AG09309 (cell line): Measurements from ENCODE around the gene RHOV.

ENCODE experiments used
- DNase-seq: peaks from one replicate; pipeline ENCODE4 v3.0.0-alpha.2; 2010; ENCODE audit warnings: low read depth
- H3K4me3 ChIP-seq: 2 replicates; pipeline ENCODE4 v1.5.1; 2011; ENCODE audit warnings: mild to moderate bottlenecking, low read depth, low read length, moderate library complexity; ENCODE audit not compliant: control insufficient read depth
- TF ChIP-seq, protein P1 (sequence below): IDR thresholded peaks from 2 replicates; pipeline ENCODE4 v1.5.1; 2011; ENCODE audit warnings: mild to moderate bottlenecking, low read depth, low read length, inconsistent platforms; ENCODE audit not compliant: insufficient read depth, control insufficient read depth; ENCODE audit errors: missing control alignments

The RHOV gene, protein sequence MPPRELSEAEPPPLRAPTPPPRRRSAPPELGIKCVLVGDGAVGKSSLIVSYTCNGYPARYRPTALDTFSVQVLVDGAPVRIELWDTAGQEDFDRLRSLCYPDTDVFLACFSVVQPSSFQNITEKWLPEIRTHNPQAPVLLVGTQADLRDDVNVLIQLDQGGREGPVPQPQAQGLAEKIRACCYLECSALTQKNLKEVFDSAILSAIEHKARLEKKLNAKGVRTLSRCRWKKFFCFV

DNA sequence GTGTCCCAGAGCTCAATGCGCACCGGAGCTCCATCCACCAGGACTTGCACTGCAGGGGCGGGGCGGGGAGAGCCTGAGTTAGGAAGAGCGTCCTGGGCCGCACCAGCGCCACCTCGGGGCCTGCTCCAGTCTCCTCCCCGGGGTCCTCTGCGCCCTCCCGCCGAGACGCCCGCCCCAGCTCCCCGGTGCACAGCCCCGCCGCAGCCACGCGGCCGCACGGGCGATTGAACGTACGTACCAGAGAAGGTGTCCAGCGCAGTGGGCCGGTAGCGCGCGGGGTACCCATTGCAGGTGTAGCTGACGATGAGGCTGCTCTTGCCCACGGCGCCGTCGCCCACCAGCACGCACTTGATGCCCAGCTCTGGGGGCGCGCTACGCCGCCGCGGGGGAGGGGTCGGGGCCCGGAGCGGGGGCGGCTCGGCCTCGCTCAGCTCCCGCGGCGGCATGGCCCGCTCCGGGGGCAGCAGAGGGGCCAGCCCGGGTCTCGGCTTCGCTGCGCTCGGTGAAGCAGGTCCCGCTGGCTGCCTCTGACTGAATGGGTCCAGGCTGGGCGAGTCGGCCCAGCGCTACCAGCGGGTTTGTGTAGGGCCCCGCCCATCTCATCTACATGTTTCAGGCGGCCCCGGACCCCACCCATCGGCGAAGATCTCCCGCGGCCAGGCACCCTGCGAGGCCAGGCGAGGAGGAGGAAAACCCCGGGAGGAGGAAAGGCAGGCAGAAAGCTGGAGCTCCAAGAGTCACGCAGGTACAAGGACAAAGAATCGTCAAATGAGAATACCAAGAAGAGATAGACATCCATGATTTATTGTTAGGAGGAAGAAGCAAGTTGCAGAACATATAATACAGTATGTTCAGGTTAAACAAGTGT, at the start of gene RHOV:
TSS of gene RHOV (minus strand) at position 541 of the 868 bp plus-strand sequence. CDS start at position 446, 95 bp downstream.
- no peak for DNase-seq
- TF ChIP-seq, protein P1, sequence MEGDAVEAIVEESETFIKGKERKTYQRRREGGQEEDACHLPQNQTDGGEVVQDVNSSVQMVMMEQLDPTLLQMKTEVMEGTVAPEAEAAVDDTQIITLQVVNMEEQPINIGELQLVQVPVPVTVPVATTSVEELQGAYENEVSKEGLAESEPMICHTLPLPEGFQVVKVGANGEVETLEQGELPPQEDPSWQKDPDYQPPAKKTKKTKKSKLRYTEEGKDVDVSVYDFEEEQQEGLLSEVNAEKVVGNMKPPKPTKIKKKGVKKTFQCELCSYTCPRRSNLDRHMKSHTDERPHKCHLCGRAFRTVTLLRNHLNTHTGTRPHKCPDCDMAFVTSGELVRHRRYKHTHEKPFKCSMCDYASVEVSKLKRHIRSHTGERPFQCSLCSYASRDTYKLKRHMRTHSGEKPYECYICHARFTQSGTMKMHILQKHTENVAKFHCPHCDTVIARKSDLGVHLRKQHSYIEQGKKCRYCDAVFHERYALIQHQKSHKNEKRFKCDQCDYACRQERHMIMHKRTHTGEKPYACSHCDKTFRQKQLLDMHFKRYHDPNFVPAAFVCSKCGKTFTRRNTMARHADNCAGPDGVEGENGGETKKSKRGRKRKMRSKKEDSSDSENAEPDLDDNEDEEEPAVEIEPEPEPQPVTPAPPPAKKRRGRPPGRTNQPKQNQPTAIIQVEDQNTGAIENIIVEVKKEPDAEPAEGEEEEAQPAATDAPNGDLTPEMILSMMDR, result peak; percentile 25
- H3K4me3 ChIP-seq, result peak within 1 kb of the TSS; percentile 34

DNA sequence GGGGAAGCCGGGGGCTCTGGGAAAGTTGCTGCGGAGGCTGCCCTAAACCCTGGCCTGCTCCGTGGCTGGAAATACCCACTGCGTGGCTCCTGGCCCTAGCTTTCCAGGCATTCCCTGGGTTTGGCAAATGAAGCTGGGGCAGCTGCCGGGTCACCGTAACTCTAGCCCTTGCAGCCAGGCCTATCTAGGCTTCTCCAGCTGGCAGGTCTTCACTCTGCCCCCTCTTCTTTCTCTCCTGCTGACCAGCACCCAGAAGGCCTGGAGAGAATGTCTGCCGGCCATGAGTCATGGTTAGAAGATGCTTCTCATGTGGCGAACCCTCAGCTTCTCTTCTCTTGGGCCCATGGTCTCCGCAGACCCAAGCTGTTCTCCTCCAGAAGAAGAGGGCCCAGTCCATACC, 49.5 kb upstream of the RHOV start:
- no peak for DNase-seq
- TF ChIP-seq, protein P1, result no peak
- no peak overlapping the region for H3K4me3 ChIP-seq

DNA sequence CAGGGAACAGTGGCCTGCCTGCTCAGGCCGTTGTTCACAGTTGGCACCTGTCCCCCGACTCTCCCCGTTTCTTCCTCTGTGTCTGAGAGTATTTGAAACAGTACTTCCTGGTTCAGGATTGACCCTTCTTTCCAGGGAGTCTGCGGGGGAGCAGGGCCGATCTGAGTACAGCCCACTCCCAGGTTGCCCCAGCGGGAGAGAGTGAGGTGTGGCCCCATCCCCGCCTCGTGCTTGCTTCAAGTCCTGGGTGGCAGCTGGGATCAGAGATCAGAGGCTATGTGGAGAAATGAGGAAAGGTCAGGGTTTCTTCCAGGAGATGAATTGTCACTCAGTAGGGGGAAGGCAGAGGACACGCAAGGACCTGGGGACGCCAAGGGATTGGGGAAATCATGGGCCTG, 48.6 kb upstream of the RHOV start:
- H3K4me3 ChIP-seq, result no peak overlapping the region
- TF ChIP-seq, protein P1, result no peak
- no peak for DNase-seq

DNA sequence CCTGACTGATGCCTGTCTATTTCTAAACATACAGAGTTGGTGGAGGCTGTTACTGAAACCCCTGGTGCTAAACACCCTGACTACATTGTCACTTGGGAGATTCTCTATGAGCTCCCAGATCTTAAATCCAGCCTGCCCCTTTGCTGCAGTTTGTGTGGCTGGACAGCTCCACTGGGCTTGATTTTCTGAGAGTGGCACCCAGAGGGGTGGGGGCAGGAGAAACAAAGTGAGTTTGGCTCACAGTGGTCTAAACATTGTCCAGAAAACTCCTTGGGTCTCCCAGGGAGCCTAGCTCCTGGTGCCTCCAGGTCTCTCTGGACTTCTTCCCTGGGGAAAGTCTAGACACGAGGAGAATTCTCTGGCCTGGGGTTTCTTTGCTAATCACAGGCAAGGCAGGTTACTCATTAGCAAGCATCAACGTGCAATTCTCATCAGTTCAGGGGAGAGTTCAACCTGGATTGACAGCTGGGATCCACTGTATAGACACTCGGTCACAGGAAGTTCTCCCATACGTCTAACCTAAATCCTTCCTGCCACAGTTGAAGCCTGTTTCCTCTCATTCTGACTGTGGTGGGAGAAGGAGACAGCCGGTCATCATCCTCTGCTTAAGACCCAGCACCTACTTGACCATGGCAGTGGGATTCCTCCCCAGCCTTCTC, 48.0 kb upstream of the RHOV start:
- no peak for DNase-seq
- TF ChIP-seq, protein P1, result no peak

DNA sequence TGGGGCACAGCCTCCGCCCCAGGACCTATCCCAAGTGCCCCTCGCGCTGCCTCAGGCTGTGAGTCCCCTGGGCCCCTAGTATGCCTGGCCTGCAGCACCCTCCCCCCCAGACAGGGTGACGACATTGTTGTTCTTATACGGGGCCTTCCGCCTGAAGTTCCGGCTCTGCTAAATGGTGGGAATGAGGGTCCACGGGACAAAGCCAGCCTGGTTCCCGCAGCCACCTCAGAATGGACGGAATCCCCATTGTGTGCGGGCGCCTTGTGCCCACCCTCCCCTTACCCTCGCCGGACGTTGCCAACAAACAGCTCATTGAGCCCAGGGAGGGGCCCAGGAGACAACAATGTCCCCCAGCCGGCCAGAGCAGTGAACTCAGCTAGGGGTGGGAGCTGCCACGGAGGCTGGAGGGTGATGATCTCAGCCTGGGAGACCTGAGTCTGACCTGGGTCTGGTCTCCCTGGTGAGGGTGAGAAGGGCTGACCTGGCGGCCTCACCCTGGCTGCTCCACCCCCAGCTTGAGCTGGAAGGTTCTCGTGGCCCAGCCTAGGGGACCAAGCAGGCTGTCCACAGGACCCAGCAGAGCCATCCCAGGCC, 44.9 kb upstream of the RHOV start:
- TF ChIP-seq, protein P1, result no peak
- no peak overlapping the region for H3K4me3 ChIP-seq
- DNase-seq, result no peak

More for the DNA sequence above, 48.0 kb upstream of the RHOV start:
- H3K4me3 ChIP-seq, result no peak overlapping the region

DNA sequence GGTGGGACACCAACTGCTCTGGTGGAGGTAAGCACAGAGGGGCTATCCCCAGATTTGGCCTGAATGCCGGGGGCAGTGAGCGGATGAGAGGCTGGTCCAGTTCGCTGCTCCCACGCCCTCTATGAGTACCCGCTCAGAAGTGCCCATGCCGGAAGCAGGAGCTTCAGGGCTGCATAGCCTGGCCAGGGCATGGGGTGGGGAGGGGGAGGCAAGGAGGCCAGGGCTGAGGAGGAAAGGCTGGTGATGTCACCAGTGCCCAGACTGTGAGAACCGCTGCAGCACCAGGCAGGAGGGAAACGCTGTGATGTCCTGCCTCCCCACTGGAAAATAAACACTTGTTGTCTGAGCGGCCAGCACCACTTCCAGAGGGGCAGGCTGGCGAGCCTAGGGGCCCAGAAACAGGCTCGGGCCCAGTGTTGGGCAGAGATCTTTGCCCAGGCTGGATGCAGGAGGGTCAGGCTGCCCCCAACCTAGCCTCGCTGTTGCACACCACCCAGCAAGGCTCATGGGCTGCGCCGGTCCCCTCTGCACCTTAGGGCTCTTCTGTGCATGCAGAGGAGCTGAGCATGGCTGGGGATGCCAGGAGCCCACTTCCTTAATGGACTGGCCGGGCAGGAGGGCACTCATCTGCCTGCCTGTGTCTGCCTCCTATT, 44.2 kb upstream of the RHOV start:
- TF ChIP-seq, protein P1, result no peak
- no peak overlapping the region for H3K4me3 ChIP-seq
- no peak for DNase-seq
